GM12801 (cell line): ENCODE measurements around the gene TP53.

ENCODE experiments used
- TF ChIP-seq, protein P1 (sequence below): IDR thresholded peaks from one replicate; pipeline ENCODE4 v1.5.1; 2011; ENCODE audit warnings: control low read depth; ENCODE audit not compliant: insufficient read length; ENCODE audit errors: extremely low read depth

TP53 gene

DNA sequence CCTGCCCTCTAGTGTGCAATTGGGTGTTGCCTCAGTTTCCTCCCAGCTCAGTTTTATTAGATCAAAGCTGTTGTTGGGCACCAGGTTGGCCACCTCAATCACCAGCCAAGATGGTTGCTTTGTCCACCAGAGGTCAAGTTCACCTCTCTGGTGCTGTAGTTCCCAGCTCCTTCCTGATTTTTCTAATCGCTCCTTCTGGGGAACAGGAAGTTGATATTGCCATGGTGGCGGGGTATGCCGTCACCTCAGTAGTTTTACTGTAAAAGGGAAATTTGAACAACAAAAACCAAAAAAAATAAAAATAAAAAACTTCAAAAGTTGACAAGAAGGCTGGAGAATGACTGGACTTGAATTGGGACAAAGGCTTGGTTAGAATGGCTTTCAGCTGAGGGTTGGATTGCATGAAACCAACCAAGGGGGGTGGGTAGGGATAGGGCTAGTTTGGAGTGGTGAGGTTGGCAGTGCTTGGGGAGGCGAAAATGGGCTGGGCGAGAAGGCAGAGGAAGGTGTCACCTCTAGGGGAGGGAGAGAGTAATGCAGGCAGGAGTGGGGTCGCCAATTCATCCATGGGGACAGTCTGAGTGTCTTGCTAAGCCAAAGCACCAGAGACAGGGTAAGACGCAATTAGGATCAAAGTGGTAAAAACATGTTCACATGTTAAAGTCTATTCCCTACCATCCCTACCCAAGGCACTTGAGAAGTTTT, 23.9 kb upstream of the TP53 start:
- TF ChIP-seq, protein P1, sequence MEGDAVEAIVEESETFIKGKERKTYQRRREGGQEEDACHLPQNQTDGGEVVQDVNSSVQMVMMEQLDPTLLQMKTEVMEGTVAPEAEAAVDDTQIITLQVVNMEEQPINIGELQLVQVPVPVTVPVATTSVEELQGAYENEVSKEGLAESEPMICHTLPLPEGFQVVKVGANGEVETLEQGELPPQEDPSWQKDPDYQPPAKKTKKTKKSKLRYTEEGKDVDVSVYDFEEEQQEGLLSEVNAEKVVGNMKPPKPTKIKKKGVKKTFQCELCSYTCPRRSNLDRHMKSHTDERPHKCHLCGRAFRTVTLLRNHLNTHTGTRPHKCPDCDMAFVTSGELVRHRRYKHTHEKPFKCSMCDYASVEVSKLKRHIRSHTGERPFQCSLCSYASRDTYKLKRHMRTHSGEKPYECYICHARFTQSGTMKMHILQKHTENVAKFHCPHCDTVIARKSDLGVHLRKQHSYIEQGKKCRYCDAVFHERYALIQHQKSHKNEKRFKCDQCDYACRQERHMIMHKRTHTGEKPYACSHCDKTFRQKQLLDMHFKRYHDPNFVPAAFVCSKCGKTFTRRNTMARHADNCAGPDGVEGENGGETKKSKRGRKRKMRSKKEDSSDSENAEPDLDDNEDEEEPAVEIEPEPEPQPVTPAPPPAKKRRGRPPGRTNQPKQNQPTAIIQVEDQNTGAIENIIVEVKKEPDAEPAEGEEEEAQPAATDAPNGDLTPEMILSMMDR, result no peak

GRCh38 chr17:7710301-7710700, 23.0 kb upstream of the TP53 start:
- TF ChIP-seq, protein P1, result no peak

GRCh38 chr17:7709031-7709430, 21.7 kb upstream of the TP53 start:
- TF ChIP-seq, protein P1, result no peak

DNA sequence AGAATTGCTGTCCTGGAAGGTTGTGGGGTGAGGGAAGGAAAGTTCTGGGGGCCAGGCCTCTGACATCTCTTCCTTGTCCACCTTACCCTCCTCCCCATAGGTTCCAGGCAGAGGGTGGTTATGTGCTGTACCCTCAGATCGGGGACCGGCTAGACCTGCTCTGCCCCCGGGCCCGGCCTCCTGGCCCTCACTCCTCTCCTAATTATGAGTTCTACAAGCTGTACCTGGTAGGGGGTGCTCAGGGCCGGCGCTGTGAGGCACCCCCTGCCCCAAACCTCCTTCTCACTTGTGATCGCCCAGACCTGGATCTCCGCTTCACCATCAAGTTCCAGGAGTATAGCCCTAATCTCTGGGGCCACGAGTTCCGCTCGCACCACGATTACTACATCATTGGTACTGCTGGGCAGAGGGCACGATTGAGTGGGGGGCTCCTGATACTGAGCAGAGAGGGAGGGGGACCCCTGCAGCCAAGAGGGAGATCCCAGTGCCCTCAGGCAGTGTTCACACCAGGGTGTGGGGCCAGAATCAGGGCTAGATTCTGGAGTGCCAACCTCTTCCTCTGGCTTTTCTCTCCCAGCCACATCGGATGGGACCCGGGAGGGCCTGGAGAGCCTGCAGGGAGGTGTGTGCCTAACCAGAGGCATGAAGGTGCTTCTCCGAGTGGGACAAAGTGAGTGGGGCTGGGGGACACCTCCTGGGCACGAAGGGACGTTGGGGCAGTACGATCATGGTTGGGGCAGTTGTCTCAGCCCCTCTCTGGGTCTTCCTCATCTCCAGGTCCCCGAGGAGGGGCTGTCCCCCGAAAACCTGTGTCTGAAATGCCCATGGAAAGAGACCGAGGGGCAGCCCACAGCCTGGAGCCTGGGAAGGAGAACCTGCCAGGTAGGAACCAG, 20.8 kb upstream of the TP53 start:
- TF ChIP-seq, protein P1, result no peak

- TF ChIP-seq, protein P1, result no peak
Measured at GRCh38 chr17:7707446-7707845, 20.2 kb upstream of the TP53 start.

- TF ChIP-seq, protein P1, result no peak
Measured at GRCh38 chr17:7706631-7707354, 19.5 kb upstream of the TP53 start.
